ENCODE results near the gene METAP2.

The METAP2 gene

GRCh38 chr12:95473884-95474659 is at the start of gene METAP2:
Gene METAP2, plus strand, starts transcription at chr12:95474152. Its CDS starts 28 bp downstream, at chr12:95474180.
- H3K27ac ChIP-seq: peak within 1 kb of the TSS; percentile 94 to 95
- H3K4me3 ChIP-seq: peak within 1 kb of the TSS; percentile 86
- no peak for TF ChIP-seq CTCF (IDR thresholded peaks at IDR 0.05)
- DNase-seq (ENCODE audit: low spot score): peak; percentile 97

DNA sequence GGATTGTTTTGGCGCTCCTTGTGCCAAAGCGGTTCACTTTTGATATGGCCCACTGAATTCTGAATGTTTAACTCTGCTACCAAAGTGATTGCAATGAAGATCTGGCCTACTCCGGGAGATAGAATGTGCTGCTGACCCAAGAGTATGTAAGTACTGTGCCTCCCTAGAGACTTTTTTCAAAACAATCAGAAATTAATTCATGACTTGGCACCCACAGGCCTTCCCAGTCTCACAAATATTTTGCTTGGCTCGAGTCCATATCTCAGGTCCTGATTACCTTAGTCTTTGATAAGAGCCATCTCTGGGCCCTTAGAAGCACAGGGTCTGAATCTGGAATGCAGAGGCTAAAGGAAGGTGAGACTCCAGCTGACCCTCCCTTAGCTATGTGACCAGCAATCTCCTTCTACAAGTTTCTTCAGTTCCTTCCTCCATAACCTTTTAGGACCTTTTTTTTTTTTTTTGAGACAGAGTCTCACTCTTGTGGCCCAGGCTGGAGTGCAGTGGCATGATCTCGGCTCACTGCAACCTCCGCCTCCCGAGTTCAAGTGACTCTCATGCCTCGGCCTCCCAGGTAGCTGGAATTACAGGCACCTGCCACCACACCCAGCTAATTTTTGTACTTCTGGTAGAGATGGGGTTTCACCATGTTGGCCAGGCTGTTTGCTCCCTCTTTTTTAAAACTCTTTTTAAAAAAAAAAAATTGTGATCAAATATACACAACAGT is 49.5 kb upstream of the METAP2 start:
- no peak for TF ChIP-seq CTCF (IDR thresholded peaks at IDR 0.05)
- Histone ChIP-seq H3K4me3 (no peak overlapping the region), H3K27ac (peak overlapping the region in 1 of 2 donors; percentile 38)
- no peak for DNase-seq (ENCODE audit: low spot score)

DNA sequence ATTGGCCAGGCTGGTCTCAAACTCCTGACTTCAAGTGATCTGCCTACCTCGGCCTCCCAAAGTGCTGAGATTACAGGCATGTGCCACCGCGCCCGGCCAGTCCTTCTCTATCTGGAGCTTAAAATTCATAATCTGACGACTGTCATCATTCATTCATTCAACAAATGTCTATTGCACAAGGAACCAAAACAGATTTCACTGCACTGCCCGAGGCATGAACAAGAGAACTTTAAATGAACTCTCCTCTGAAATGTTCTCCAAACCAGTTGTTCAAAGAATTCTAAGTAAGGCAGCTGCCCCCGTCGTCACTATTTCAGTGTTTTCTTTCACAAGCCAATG is 44.8 kb upstream of the METAP2 start:
- H3K4me3 ChIP-seq: no peak overlapping the region
- no peak for TF ChIP-seq CTCF (IDR thresholded peaks at IDR 0.05)
- DNase-seq (ENCODE audit: low spot score): no peak
- no peak overlapping the region for H3K27ac ChIP-seq

DNA sequence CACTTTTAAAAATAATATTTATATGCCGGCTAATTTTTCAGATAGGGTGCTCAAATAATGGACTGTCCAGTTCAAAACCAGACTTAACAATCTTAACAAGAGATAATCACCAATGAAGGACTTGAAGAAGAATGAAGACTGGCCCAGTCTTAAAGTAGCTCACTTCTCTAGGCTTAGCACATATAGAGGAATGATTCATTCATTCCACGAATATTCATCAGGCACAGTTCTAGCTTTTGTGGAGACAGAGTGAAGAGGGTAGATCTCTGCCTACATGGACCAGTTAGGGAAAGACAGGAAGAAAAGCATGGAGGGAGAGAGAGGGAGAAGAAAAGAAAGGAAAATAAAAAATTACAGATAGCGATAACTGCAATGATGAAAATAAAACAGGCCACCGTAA is 42.8 kb upstream of the METAP2 start:
- no peak overlapping the region for H3K27ac ChIP-seq
- H3K4me3 ChIP-seq: no peak overlapping the region
- DNase-seq (ENCODE audit: low spot score): no peak
- TF ChIP-seq CTCF (IDR thresholded peaks at IDR 0.05): no peak

DNA sequence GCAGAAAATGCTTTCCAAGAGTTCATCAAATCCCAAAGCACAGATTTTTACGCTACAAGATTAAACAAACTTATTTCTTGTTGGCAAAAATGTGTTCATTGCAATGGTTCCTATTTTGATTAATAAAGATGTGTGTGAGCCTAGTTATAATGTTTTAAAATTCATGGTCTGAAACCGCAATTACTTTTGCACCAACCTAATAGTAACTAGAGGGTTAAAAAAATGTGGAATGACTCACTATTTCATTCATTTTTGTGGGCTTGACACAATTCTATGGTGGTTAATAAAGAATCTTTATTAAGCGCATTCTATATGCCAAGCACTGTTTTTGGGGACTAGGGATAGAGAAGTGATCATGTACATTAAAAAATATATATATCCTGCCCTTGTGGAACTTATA is 38.6 kb upstream of the METAP2 start:
- H3K27ac ChIP-seq: no peak overlapping the region
- no peak overlapping the region for H3K4me3 ChIP-seq
- TF ChIP-seq CTCF (IDR thresholded peaks at IDR 0.05): no peak
- DNase-seq (ENCODE audit: low spot score): no peak

DNA sequence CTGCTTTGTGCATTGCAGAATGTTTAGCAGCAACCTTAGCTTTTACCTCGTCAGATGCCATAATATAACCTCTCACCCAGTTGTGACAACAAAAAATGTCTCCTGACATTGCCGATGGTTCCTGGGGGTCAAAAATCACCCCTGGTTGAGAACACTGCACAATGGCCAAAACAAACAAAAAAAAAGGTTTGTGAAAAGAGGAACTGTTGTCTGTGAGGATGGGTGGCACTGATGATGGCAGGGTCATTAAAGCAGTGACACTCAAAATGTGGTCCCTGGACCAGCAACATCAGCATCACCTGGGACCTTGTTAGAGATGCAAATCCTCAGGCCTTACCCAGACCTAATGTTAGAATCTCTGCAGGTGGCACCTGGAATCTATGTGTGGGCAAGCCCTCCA is 36.4 kb upstream of the METAP2 start:
- Histone ChIP-seq H3K27ac (no peak overlapping the region), H3K4me3 (no peak overlapping the region)
- TF ChIP-seq CTCF (IDR thresholded peaks at IDR 0.05): no peak
- DNase-seq (ENCODE audit: low spot score): no peak

All from coronary artery (tissue), 2 donors.